Stimulated activated CD4-positive, alpha-beta T cell treated with anti-CD3 and anti-CD28 coated beads, Interleukin-2, amount 100 ng/mL, for 24 hours (primary cell): Measurements from ENCODE around the gene TBC1D22A.

Experiments used
- DNase-seq, 2 donors: peaks; one replicate each; pipeline ENCODE4 v3.0.0-alpha.2; 2020

Gene TBC1D22A

DNA sequence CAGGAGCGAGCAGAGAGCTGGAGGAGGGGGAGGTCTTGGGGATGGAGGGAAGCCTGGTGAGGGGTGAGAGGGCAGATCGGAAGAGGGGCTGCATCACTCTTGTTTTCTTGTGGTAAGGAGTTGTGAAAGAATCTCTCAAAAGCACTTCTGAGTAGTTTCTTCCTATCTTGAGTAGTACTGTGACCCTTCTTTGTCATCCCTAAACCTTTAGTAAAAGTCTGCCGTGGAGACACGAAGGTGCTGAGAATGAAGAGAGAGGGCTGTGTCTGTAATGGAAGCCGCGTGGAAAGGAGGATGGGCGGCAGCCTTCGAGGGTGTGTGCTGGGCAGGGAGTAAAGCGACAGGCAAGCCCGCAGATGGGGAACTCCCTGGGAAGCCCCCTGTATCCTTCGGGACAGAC is 237.8 kb downstream of the TBC1D22A start:
- no peak for DNase-seq

DNA sequence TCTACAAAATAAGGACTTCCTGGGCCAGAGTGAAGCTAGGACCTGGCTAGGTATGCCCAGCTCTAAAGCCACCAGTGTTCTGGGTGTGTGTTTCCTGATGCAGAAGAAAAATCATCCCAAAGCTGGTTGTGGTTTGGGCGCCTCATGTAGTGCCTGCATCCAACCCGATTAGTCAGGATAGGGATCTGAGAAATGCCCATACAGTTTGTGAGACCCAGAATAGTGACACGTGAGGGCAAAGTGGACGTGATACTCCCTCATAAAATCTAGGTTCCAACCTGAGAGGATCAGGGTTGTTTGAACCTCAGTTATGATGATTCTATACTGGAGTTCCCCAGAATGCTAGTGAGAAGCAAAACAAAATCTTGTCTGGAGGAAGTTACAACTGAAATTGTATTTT is 238.4 kb downstream of the TBC1D22A start:
- no peak for DNase-seq

- no peak for DNase-seq
Observed at GRCh38 chr22:47001288-47001687, 238.8 kb downstream of the TBC1D22A start.

GRCh38 chr22:47002692-47003091 is 240.2 kb downstream of the TBC1D22A start:
- DNase-seq: no peak

- no peak for DNase-seq
Observed at GRCh38 chr22:47005506-47006408, 243.3 kb downstream of the TBC1D22A start.

DNA sequence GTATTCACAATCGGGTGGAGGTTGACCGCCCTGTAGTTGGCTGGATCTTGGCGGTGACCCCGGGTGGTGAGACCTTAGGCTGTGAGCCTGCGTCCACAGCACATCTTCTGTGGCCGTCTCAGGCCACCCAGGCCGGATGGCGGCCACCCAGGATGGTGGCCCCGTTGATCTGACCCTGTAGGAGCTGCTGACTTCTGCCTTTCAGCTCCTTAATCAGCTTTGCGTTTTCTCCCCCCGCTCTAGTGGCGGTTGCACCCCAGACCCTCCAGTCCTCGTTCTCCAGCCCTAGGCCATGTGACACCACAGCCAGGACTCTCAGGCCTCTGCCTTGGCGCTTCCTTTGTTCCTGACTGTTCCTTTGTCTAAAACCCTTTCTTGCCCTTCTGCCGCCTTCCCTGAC is 244.0 kb downstream of the TBC1D22A start:
- DNase-seq: no peak

- no peak for DNase-seq
Observed at GRCh38 chr22:47006869-47007268, 244.4 kb downstream of the TBC1D22A start.

- DNase-seq: no peak
Observed at GRCh38 chr22:47007496-47007895, 245.0 kb downstream of the TBC1D22A start.

DNA sequence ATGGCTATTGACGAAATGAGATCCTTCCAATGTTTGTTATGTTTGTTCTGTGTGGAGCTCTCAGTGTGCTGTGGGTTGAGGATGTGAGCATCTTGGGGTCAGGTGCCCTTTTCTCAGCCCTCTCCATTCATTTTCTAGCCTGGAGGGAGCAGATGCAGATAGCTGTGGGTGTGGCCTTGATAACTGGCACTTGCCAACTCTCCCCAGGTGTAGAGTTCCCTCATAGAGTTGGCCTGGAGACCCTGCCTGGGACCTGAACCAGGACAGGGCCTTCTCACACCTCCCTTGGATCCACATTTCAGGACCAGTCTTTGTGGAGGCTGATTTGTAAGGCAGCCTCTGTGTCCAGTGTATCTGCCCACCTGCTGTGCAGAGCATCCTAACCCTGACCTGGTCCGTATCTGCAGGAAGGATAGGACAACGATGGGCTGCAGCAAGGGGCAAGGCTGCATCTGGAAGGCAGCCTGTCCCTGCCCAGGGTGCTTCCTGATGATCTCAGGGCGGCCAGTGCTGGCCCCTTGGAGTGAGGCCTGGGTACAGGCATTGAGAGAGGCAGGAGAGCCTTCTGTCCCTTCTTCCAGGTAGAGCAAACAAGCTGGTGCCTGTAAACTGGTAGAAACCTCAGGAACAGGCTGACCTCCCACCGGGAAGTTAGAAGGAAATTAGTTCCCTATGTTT is 245.9 kb downstream of the TBC1D22A start:
- DNase-seq: no peak

GRCh38 chr22:47009304-47010101 is 247.1 kb downstream of the TBC1D22A start:
- no peak for DNase-seq

DNA sequence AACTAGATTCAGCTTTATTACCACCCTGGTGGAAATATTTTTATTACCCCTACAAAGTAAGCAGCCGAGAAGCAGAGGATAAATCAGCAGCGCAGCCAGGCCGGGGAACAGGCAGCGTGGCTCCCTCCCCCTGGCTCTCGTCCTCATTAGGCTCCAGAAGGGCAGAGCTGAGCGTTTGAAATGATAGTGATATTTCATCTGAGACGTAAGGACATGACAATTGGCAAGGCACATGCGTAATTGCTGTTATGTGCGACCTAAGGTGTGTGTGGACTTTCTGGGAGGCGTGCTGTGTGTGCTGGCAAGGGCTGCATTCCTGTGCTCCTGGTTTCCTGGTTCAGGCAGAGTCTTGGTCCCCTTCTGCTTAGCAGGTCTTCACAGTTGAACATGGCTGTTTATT is 247.8 kb downstream of the TBC1D22A start:
- no peak for DNase-seq

DNA sequence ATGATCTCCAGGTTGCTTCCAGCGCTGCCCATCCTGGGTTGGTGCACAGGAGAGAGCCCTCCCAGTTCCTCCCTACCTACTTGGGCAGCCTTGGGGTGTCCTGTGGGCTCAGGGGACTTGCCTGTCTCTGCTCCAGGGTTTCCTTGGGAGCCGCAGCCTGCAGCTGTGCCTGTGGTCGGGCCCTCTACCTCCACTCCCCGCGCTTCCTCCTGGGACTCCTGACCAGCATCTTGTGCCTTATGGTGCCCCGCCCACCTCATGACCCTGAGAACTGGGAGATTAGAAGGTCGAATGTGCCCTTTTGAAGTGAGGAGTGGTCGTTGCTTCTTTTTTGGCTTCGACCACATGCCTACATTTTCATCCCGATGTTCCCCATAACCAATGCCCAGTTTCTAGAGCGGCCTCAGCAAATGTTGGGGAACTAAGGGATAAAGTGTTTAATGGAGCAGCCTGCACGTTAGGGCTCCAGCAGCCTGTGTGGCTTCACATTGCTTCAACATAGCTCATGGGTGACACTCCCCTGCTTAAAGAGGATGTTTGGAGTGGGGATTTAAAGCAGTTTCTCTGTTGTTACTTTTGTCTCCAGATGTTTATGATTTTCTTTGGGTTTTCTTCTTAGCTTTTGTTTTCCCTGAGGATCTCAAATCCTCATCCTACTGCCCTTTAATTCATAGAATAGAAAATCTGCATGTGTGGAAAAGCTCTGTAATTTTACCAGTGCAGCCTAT is 248.8 kb downstream of the TBC1D22A start:
- DNase-seq: no peak

DNA sequence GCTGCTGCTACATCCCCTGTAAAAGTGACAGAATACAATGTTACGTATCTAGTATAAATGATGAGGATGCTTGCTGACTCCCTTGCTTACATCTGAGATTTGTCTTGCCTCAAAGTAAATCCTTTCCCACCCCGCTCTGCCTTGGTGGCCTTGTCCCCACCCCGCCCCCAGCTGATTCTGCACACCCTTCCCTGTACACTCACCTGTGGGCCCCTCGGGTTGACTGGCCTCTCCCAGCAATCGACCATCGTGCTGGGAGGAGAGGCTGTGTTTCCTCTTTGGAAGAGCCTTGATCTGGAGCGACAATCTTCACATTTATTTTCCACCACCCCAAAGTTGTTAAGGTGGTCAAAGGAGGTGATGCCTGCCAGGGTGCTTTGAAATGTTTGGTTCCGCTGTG is 249.4 kb downstream of the TBC1D22A start:
- DNase-seq: no peak

GRCh38 chr22:47012589-47013370 is 250.3 kb downstream of the TBC1D22A start:
- DNase-seq: no peak

GRCh38 chr22:47013861-47014635 is 251.6 kb downstream of the TBC1D22A start:
- no peak for DNase-seq

- DNase-seq: no peak
Observed at GRCh38 chr22:47014636-47015345, 252.3 kb downstream of the TBC1D22A start.

GRCh38 chr22:47015589-47016178 is 253.2 kb downstream of the TBC1D22A start:
- no peak for DNase-seq

DNA sequence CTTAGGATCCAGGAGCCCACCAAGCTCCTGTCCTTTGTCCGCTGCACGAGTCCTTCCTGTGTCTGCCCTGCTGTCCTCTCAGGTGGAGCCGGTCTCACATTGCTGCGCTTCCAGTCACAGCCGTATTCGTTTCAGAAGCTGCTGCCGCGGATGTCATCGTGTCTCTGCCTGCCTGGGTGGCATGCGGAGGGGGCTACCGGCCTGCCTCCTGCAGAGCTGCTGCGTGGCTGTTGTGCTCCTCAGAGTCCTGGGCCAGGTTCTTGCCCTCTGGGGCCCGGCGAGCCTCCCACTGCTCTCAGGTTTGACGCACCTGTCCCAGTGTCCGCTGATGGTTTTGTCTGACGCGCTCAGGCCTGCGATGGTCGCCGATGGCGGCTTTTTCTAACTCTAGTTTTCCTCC is 254.2 kb downstream of the TBC1D22A start:
- no peak for DNase-seq

- DNase-seq: no peak
Observed at GRCh38 chr22:47017245-47017644, 254.8 kb downstream of the TBC1D22A start.
